GM18867 (cell line): ENCODE data around the gene INPP5J.
"Not testable (repeated sequence)": the region's sequence is repeated elsewhere in the genome, so short reads cannot be mapped to it uniquely, and the experiment has no call there.

Source experiments
- ATAC-seq: cut with Tn5 transposase; IDR thresholded peaks from one replicate; pipeline ENCODE4 v1.9.1; 2021; ENCODE audit warnings: mild to moderate bottlenecking, moderate library complexity; ENCODE audit not compliant: unreplicated experiment

INPP5J gene

GRCh38 chr22:31087744-31088215 is 35.0 kb upstream of the INPP5J start:
- no peak for ATAC-seq

DNA sequence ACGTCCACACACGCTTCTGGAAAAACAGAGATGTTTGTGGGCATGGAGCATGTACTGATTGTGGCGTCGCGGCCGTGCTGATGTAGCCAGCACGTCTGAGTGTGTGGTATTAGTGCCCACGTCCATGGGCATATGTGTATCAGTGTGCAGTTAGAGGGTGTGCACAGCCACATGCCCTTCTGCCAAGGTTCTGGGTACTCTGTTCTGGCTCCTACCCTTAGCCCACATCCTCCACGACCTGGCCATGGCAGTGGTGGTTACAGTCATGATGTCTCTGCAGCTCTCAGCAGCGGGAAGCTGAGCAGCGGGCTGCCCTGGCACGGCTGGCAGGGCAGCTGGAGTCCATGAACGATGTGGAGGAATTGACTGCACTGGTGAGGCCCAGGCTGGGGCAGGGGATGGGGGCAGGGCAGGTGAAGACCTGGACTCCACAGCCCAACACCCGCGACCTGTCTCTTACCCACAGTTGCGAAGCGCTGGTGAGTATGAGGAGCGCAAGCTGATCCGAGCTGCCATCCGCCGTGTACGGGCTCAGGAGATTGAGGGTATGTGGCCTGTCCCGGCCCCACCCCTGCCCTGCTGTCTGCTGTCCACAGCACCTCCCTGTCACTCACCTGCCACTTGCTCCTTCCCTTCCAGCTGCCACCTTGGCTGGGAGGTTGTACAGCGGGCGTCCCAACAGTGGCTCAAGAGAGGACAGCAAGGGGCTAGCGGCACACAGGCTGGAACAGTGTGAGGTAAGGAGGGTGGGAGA is 34.4 kb upstream of the INPP5J start:
- no peak for ATAC-seq

GRCh38 chr22:31089160-31090100 is 33.3 kb upstream of the INPP5J start:
- ATAC-seq = no peak

GRCh38 chr22:31090217-31091085 is 32.3 kb upstream of the INPP5J start:
- no peak for ATAC-seq

- ATAC-seq = no peak
Observed at GRCh38 chr22:31091106-31091975, 31.4 kb upstream of the INPP5J start.

DNA sequence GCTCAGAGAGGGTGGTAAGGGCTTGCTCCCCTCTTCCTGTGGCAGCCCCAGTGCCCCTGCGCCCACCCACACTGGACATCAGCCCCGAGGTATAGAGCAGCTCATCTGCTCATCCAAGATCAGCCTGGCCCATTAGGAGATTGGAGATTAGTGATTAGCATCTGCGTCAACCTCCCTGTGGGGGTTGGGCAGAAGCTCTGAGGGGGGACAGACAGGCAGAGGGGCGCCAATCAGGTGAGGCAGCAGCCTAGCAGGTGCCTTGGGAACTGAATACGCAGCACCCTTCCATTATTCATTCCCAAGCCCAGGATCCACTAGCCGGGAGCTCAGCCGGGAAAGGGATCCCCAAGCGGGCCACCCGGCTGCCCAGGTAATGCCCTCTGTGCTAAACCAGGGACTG is 30.6 kb upstream of the INPP5J start:
- no peak for ATAC-seq

GRCh38 chr22:31093086-31093850 is 29.5 kb upstream of the INPP5J start:
- no peak for ATAC-seq

GRCh38 chr22:31094021-31094551 is 28.7 kb upstream of the INPP5J start:
- no peak for ATAC-seq

DNA sequence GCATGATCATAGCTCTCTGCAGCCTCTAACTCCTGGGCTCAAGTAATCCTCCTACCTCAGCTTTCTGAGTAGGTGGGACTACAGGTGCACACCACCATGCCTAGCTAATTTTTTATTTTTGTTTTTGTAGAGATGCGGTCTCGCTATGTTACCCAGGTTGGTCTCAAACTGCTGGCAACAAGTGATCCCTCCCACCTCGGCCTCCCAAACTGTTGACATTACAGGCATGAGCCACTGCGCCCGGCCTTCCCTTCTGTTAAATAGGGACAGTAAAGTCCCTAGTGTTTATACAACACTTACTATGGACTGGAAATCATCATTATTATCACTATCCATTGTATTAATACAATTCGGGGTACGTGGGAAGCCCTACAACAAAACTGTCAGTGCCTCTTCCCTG is 28.0 kb upstream of the INPP5J start:
- no peak for ATAC-seq

- no peak for ATAC-seq
Observed at GRCh38 chr22:31095637-31096249, 27.0 kb upstream of the INPP5J start.

GRCh38 chr22:31096657-31097279 is 26.0 kb upstream of the INPP5J start:
- ATAC-seq = no peak

DNA sequence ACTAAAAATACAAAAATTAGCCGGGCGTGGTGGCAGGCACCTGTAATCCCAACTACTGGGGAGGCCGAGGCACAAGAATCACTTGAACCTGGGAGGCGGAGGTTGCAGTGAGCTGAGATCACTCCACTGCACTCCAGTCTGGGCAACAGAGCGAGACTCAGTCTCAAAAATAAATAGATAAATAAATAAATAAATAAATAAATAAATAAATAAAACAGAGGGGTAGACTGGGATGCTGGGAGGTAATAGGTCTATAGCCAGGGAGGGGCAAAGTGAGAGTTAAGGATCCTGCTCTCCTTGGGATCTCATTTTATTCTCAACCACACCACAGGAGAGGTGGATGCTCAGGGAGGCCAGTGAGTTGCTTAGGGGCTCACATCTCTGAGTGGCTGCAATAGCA is 25.2 kb upstream of the INPP5J start:
- ATAC-seq = not testable (repeated sequence)

- ATAC-seq = no peak
Observed at GRCh38 chr22:31097941-31098631, 24.7 kb upstream of the INPP5J start.

DNA sequence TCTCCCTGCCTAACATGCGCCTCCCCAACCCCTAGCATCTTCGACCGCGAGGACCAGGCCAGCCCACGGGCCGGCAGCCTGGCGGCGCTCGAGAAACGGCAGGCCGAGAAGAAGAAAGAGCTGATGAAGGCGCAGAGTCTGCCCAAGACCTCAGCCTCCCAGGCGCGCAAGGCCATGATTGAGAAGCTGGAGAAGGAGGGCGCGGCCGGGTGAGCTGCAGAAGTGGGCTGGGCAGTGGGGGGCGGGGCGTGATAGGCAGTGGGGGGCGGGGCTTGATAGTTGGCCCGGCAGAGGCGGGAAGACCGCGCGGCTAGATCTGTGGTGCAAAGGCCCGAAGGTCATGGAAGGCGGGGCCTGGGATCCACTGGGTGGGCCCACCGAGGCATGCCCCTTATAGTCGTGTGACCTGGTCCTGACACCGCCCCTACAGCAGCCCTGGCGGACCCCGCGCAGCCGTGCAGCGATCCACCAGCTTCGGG is 24.1 kb upstream of the INPP5J start:
- no peak for ATAC-seq

DNA sequence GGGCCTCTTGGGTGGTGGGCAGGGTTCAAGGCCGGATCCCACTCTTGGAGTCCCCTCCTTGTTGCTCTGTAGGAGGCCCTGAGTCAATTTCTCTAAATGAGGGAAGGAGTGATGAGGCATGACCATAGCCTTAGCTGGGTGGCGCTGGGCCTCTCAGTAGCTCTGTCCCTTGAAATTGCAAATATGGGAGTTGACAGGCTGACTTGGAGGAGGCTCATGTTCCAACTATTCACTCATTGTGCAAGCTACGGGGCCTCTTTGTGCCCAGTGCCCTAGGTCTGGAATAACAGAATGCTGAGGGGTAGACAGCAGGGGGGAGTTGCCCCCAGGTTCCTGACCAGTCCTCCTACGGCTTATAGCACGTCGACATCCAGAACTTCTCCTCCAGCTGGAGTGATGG is 23.4 kb upstream of the INPP5J start:
- no peak for ATAC-seq

DNA sequence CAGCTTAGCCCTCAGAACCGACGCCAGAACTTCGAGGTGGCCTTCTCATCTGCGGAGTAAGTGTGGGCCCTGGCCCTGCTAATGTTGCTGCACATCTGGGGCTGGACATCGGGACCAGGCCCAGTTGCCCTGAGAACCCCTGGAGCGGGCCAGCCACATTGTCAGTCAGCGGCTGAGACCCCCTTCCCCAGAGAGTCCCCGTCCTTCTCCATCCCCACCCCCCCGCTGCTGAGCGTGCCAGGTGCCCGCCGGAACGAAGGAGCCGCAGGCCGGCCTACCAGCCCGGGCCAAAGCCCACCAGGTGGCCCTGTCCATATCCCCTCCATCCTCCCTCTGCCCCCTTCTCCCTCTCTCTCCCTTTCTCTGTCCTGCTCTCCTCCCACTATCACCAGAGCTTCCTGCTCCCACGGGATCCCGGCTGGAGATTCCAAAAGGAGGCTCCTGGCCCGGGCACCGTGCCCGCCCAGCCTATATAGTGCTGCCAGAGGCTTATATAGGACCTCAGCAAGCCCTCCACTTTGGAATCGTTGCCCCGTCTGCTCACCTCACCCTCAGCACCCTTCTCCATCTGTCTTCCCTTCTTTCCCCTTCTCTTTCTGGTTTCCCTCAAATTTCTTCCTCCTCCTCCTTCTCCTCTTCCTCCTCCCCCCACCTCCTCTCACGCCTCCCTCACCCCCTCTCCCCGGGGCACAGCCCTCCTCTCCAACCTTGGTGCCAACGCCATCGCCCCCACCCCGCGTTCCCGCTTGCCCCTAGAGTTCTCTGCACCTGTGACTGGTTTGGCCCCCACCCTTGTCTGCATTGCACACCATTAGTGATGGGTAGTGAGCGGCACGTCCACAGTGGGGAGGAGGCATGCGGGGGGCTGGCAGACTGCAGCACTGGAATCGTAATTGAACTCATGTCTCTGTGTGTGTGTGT is 22.7 kb upstream of the INPP5J start:
- no peak for ATAC-seq
